ENCODE data around the gene ACBD6. TPM values are rescaled to one million over a fixed set of nuclear protein-coding genes. Genes with fewer than 3 reads are reported as not detected.

Gene ACBD6
- total and polyA plus RNA-seq, 7 donors = 12.6 to 20.4 (median 17.3) TPM

- TF ChIP-seq, protein P1, sequence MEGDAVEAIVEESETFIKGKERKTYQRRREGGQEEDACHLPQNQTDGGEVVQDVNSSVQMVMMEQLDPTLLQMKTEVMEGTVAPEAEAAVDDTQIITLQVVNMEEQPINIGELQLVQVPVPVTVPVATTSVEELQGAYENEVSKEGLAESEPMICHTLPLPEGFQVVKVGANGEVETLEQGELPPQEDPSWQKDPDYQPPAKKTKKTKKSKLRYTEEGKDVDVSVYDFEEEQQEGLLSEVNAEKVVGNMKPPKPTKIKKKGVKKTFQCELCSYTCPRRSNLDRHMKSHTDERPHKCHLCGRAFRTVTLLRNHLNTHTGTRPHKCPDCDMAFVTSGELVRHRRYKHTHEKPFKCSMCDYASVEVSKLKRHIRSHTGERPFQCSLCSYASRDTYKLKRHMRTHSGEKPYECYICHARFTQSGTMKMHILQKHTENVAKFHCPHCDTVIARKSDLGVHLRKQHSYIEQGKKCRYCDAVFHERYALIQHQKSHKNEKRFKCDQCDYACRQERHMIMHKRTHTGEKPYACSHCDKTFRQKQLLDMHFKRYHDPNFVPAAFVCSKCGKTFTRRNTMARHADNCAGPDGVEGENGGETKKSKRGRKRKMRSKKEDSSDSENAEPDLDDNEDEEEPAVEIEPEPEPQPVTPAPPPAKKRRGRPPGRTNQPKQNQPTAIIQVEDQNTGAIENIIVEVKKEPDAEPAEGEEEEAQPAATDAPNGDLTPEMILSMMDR (IDR thresholded peaks at IDR 0.05) = no peak
- H3K9me3 ChIP-seq = no peaks in the 10 kb centered on the region
- intact Hi-C loops (cut with DNase I) = no loop called here
- no peak for ATAC-seq
- 54 to 69% (median 56%) methylated on average over 2 of the region's 2 CpGs for WGBS, 3 donors
- no peaks in the 10 kb centered on the region for H3K4me1 ChIP-seq
- no peaks in the 10 kb centered on the region for H3K27me3 ChIP-seq (ENCODE audit: insufficient read depth in 3 of 3, low read length in 2 of 3)
- H3K36me3 ChIP-seq (ENCODE audit: insufficient read depth in 1 of 2, low read depth in 1 of 2) = peaks cover 0 to 6% of the 10 kb centered on the region in 2 donors
- DNase-seq = no peak
- H3K27ac ChIP-seq = no peak overlapping the region
- no peak overlapping the region for H3K4me3 ChIP-seq
These were observed 95.3 kb downstream of the ACBD6 start for GRCh38 chr1:180407051-180407450.

- 90 to 96% (median 93%) methylated on average over 6 of the region's 6 CpGs for WGBS, 3 donors
- H3K27me3 ChIP-seq (ENCODE audit: insufficient read depth in 3 of 3, low read length in 2 of 3) = no peaks in the 10 kb centered on the region
- TF ChIP-seq, protein P1 (IDR thresholded peaks at IDR 0.05) = no peak
- H3K27ac ChIP-seq = no peak overlapping the region
- H3K4me3 ChIP-seq = no peak overlapping the region
- H3K9me3 ChIP-seq = no peaks in the 10 kb centered on the region
- no peak for DNase-seq
- intact Hi-C loops (cut with DNase I) = no loop called here
- ATAC-seq = no peak
- H3K4me1 ChIP-seq = no peaks in the 10 kb centered on the region
- H3K36me3 ChIP-seq (ENCODE audit: insufficient read depth in 1 of 2, low read depth in 1 of 2) = no peaks in the 10 kb centered on the region
These were observed 99.8 kb downstream of the ACBD6 start for GRCh38 chr1:180402551-180402950.

- ATAC-seq (no peak), DNase-seq (no peak)
- H3K36me3 ChIP-seq (ENCODE audit: insufficient read depth in 1 of 2, low read depth in 1 of 2) = no peaks in the 10 kb centered on the region
- no peaks in the 10 kb centered on the region for H3K9me3 ChIP-seq
- no peaks in the 10 kb centered on the region for H3K4me1 ChIP-seq
- WGBS, 3 donors = 95 to 100% (median 97%) methylated on average over 1 of the region's 1 CpG
- TF ChIP-seq, protein P1 (IDR thresholded peaks at IDR 0.05) = no peak
- H3K4me3 ChIP-seq = no peak overlapping the region
- no peak overlapping the region for H3K27ac ChIP-seq
- H3K27me3 ChIP-seq (ENCODE audit: insufficient read depth in 3 of 3, low read length in 2 of 3) = no peaks in the 10 kb centered on the region
- intact Hi-C loops (cut with DNase I) = no loop called here
These were observed 100.4 kb downstream of the ACBD6 start for GRCh38 chr1:180402001-180402400.

GRCh38 chr1:180397175-180397574 lies 105.2 kb downstream of the ACBD6 start:
- no peak for DNase-seq
- 85 to 92% (median 86%) methylated on average over 4 of the region's 4 CpGs for WGBS, 3 donors
- no peaks in the 10 kb centered on the region for H3K9me3 ChIP-seq

More at GRCh38 chr1:180397175-180397574, 105.2 kb downstream of the ACBD6 start:
- no peak overlapping the region for H3K4me3 ChIP-seq
- intact Hi-C loops (cut with DNase I) = no loop called here
- H3K4me1 ChIP-seq = no peaks in the 10 kb centered on the region
- no peaks in the 10 kb centered on the region for H3K27me3 ChIP-seq (ENCODE audit: insufficient read depth in 3 of 3, low read length in 2 of 3)
- TF ChIP-seq, protein P1 (IDR thresholded peaks at IDR 0.05) = no peak
- no peaks in the 10 kb centered on the region for H3K36me3 ChIP-seq (ENCODE audit: insufficient read depth in 1 of 2, low read depth in 1 of 2)
- no peak for ATAC-seq
- H3K27ac ChIP-seq = no peak overlapping the region
